Osteoblast (primary cell): ENCODE measurements around the gene TYMP. TPM values are rescaled to one million over a fixed set of nuclear protein-coding genes. Genes with fewer than 3 reads are reported as not detected.
"Not testable (repeated sequence)": the region's sequence is repeated elsewhere in the genome, so short reads cannot be mapped to it uniquely, and the experiment has no call there.

Experiments
- DNase-seq: peaks from one replicate; pipeline ENCODE4 v3.0.0; 2011; ENCODE audit warnings: low spot score, mixed read lengths; ENCODE audit not compliant: insufficient read length; ENCODE audit errors: missing footprints
- H2AFZ ChIP-seq: 2 replicates; pipeline ENCODE4 v1.6.0; 2011; ENCODE audit warnings: mild to moderate bottlenecking, low read length
- H3K27ac ChIP-seq: 2 replicates; pipeline ENCODE4 v1.5.1; 2011; ENCODE audit warnings: mild to moderate bottlenecking, low read depth, low read length, moderate library complexity
- H3K27me3 ChIP-seq: 2 replicates; pipeline ENCODE4 v1.6.0; 2012; ENCODE audit warnings: mild to moderate bottlenecking, control low read depth, inconsistent platforms, low read length, moderate library complexity; ENCODE audit not compliant: insufficient read depth
- H3K36me3 ChIP-seq: 2 replicates; pipeline ENCODE4 v1.5.1; 2011; ENCODE audit warnings: mild to moderate bottlenecking, low read length, control low read depth, moderate library complexity; ENCODE audit not compliant: insufficient read depth
- H3K4me1 ChIP-seq: 2 replicates; pipeline ENCODE4 v1.5.1; 2011; ENCODE audit warnings: mild to moderate bottlenecking, low read length, control low read depth, moderate library complexity; ENCODE audit not compliant: insufficient read depth
- H3K4me2 ChIP-seq: 2 replicates; pipeline ENCODE4 v1.6.0; 2011; ENCODE audit warnings: mild to moderate bottlenecking, low read length; ENCODE audit not compliant: insufficient read depth
- H3K4me3 ChIP-seq: fragments of 200-600 bp; sonication (generic); 3 replicates; pipeline ENCODE4 v1.5.1; 2012; ENCODE audit warnings: mild to moderate bottlenecking, low read length, inconsistent platforms; ENCODE audit not compliant: insufficient read depth
- H3K79me2 ChIP-seq: 2 replicates; pipeline ENCODE4 v1.6.0; 2012; ENCODE audit warnings: mild to moderate bottlenecking, low read length, control low read depth, inconsistent platforms; ENCODE audit not compliant: insufficient read depth
- H3K9me3 ChIP-seq: 2 replicates; pipeline ENCODE4 v1.5.1; 2011; ENCODE audit warnings: low read depth, low read length, control low read depth
- H4K20me1 ChIP-seq: 2 replicates; pipeline ENCODE4 v1.6.0; 2012; ENCODE audit warnings: mild to moderate bottlenecking, low read length, control low read depth; ENCODE audit not compliant: insufficient read depth
- total RNA-seq: library from RNA; depleted of rRNA; stranded (reverse); fragments of >200 nt; gene quantifications from 2 replicates; pipeline ENCODE4 v1.2.3, GENCODE V29; 2012
- TF ChIP-seq, protein P1 (sequence below): IDR thresholded peaks from 2 replicates; pipeline ENCODE4 v1.5.1; 2011; ENCODE audit warnings: mild to moderate bottlenecking, low read depth, low read length, moderate library complexity; ENCODE audit errors: extremely low read depth

TYMP gene
- total RNA-seq, 1 donor: 30.0 TPM

DNA sequence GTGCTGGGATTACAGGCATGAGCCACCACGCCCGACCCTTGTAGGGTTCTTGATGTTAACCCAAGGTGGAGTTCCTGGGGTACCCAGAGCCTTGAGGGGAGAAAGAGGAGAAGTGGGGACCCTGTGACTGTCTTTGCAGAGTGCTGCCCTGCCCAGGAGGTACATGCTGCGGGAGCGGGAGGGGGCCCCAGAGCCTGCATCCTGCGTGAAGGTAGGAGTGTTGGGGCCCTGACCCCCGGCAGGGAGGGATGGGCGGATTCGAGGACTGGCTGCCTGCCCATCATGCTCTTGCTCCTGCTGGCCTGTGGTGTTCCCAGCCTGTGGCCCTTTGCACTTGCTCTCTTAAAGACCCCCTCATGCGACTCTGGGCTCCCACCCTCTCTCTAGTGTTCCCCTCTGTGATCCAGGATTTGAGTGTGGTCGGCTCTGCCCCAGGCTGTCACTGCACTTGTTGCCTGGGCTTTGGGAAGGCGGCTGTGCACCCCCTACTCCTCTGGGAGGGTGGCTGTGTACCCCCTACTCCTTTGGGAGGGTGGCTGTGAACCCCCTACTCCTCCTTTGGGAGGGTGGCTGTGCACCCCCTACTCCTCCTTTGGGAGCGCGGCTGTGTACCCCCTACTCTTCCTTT is 8.9 kb downstream of the TYMP start:
- H3K27ac ChIP-seq: no peak overlapping the region
- DNase-seq: peak; percentile 67
- no peaks in the 10 kb centered on the region for H3K27me3 ChIP-seq
- peaks cover 47% of the 10 kb centered on the region for H3K79me2 ChIP-seq
- H3K36me3 ChIP-seq: peaks cover 32% of the 10 kb centered on the region
- peaks cover 6% of the 10 kb centered on the region for H3K4me1 ChIP-seq
- H2AFZ ChIP-seq: no peak overlapping the region
- H4K20me1 ChIP-seq: peaks cover 23% of the 10 kb centered on the region
- H3K4me3 ChIP-seq: no peak overlapping the region
- TF ChIP-seq, protein P1, sequence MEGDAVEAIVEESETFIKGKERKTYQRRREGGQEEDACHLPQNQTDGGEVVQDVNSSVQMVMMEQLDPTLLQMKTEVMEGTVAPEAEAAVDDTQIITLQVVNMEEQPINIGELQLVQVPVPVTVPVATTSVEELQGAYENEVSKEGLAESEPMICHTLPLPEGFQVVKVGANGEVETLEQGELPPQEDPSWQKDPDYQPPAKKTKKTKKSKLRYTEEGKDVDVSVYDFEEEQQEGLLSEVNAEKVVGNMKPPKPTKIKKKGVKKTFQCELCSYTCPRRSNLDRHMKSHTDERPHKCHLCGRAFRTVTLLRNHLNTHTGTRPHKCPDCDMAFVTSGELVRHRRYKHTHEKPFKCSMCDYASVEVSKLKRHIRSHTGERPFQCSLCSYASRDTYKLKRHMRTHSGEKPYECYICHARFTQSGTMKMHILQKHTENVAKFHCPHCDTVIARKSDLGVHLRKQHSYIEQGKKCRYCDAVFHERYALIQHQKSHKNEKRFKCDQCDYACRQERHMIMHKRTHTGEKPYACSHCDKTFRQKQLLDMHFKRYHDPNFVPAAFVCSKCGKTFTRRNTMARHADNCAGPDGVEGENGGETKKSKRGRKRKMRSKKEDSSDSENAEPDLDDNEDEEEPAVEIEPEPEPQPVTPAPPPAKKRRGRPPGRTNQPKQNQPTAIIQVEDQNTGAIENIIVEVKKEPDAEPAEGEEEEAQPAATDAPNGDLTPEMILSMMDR: no peak
- no peak overlapping the region for H3K4me2 ChIP-seq
- no peaks in the 10 kb centered on the region for H3K9me3 ChIP-seq

DNA sequence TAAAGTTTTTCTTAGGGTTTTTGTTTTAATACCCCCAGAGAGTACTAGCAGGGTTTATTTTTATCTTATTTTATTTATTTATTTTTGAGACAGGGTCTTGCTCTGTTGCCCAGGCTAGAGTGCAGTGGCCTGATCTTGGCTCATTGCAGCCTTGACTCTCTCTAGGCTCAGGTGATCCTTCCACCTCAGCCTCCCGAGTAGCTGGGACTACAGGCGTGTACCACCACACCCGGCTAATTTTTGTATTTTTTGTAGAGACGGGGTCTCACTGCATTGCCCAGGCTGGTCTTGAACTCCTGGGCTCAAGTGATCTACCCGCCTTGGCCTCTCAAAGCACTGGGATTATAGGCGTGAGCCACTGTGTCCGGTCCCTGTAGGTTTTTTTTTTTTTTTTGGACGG is 9.6 kb downstream of the TYMP start:
- not testable (repeated sequence) for DNase-seq, H3K4me3 ChIP-seq, H3K9me3 ChIP-seq, H2AFZ ChIP-seq, H3K4me1 ChIP-seq, H3K27me3 ChIP-seq, H3K4me2 ChIP-seq, H3K27ac ChIP-seq
- Histone ChIP-seq H3K79me2 (peaks cover 50% of the 10 kb centered on the region), H4K20me1 (peaks cover 23% of the 10 kb centered on the region), H3K36me3 (peaks cover 32% of the 10 kb centered on the region)

DNA sequence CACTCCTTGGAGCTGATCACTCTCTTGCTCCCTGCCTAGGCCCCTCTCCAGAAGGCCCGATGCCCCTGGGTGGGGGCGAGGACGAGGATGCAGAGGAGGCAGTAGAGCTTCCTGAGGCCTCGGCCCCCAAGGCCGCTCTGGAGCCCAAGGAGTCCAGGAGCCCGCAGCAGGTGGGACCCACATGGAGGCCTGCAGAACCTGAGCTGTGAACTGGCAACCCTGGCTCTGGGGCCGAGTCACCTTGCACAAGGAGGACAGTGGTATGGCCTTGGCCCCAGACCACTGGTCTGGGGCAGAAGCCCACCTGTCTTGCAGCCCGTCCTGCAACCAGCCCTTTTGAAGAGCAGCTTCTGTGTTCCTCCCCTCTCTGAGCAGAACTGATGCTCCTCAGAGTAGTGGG is 10.7 kb downstream of the TYMP start:
- H4K20me1 ChIP-seq: peaks cover 15% of the 10 kb centered on the region
- H3K4me3 ChIP-seq: no peak overlapping the region
- no peaks in the 10 kb centered on the region for H3K27me3 ChIP-seq
- no peak overlapping the region for H2AFZ ChIP-seq
- TF ChIP-seq, protein P1: no peak
- peaks cover 32% of the 10 kb centered on the region for H3K36me3 ChIP-seq
- H3K79me2 ChIP-seq: peaks cover 53% of the 10 kb centered on the region
- peaks cover 1% of the 10 kb centered on the region for H3K4me1 ChIP-seq
- no peak overlapping the region for H3K27ac ChIP-seq
- H3K9me3 ChIP-seq: no peaks in the 10 kb centered on the region
- no peak overlapping the region for H3K4me2 ChIP-seq
- DNase-seq: peak; percentile 37

DNA sequence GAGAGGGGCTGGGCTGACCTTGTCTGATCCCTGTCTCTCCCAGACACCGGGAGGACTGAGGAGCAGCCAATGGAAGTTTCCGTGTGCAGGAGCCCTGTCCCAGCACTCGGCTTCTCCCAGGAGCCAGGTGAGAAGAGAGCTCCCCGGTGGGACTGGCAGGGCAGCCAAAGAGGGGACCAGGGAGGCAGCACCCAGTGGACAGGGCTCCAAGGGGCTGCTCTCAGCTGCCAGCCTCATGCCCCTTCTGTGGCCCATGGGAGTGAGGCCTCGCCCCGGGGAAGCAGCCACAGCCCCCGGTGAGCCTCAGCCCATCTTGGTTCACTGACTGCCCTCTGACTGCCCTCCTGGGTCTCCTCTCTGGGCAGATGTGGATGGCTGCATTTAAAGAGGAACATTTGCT is 11.2 kb downstream of the TYMP start:
- no peaks in the 10 kb centered on the region for H3K4me1 ChIP-seq
- peaks cover 10% of the 10 kb centered on the region for H4K20me1 ChIP-seq
- H3K4me3 ChIP-seq: no peak overlapping the region
- TF ChIP-seq, protein P1: no peak
- H3K27ac ChIP-seq: no peak overlapping the region
- no peak overlapping the region for H3K4me2 ChIP-seq
- H2AFZ ChIP-seq: no peak overlapping the region
- no peaks in the 10 kb centered on the region for H3K27me3 ChIP-seq
- H3K79me2 ChIP-seq: peaks cover 53% of the 10 kb centered on the region
- DNase-seq: no peak
- no peaks in the 10 kb centered on the region for H3K9me3 ChIP-seq
- peaks cover 28% of the 10 kb centered on the region for H3K36me3 ChIP-seq
